HepG2 (cell line): Measurements from ENCODE around the gene ERBB3. TPM values are rescaled to one million over a fixed set of nuclear protein-coding genes. Genes with fewer than 3 reads are reported as not detected.

Source experiments
- BCL6 ChIP-seq: IDR thresholded peaks from 2 replicates; pipeline ENCODE4 v1.6.1; 2016; ENCODE audit warnings: missing genetic modification reagents, missing compliant biosample characterization
- BHLHE40 ChIP-seq: IDR thresholded peaks from 2 replicates; pipeline ENCODE4 v1.6.1; 2011; ENCODE audit warnings: low read length, improper control_type of control experiment
- CSRNP2 ChIP-seq: sonication (generic); formaldehyde crosslinking; conservative IDR thresholded peaks from 2 replicates; pipeline ENCODE4 v1.8.0; 2022; ENCODE audit warnings: low read depth, missing genetic modification reagents
- DMTF1 ChIP-seq: sonication (generic); formaldehyde crosslinking; IDR thresholded peaks from 2 replicates; pipeline ENCODE4 v1.4.0; 2020; ENCODE audit warnings: mild to moderate bottlenecking, missing genetic modification reagents
- KDM5A ChIP-seq: fragments of 200-600 bp; sonication (generic); IDR thresholded peaks from 2 replicates; pipeline ENCODE4 v1.7.0; 2018; ENCODE audit warnings: antibody characterized with exemption, mild to moderate bottlenecking, low read length, borderline replicate concordance
- MIER3 ChIP-seq: IDR thresholded peaks from 2 replicates; pipeline ENCODE4 v1.6.1; 2016; ENCODE audit warnings: missing compliant biosample characterization, borderline replicate concordance
- MYC ChIP-seq: sonication (generic); formaldehyde crosslinking; IDR thresholded peaks from 2 replicates; pipeline ENCODE4 v1.9.0; 2021; ENCODE audit warnings: missing genetic modification reagents, borderline replicate concordance
- MZF1 ChIP-seq: sonication (generic); formaldehyde crosslinking; IDR thresholded peaks from 2 replicates; pipeline ENCODE4 v1.8.1; 2023; ENCODE audit warnings: mild to moderate bottlenecking, missing genetic modification reagents, borderline replicate concordance
- NFIB ChIP-seq: sonication (generic); formaldehyde crosslinking; IDR thresholded peaks from 2 replicates; pipeline ENCODE4 v1.9.0; 2021; ENCODE audit warnings: missing genetic modification reagents, mild to moderate bottlenecking, borderline replicate concordance
- NR0B2 ChIP-seq: sonication (generic); formaldehyde crosslinking; IDR thresholded peaks from 2 replicates; pipeline ENCODE4 v1.4.0; 2020; ENCODE audit warnings: mild to moderate bottlenecking, missing genetic modification reagents
- POGK ChIP-seq: sonication (generic); formaldehyde crosslinking; conservative IDR thresholded peaks from 2 replicates; pipeline ENCODE4 v1.8.0; 2022; ENCODE audit warnings: mild to moderate bottlenecking, moderate library complexity, missing genetic modification reagents
- PPARG ChIP-seq: conservative IDR thresholded peaks from 2 replicates; pipeline ENCODE4 v1.6.1; 2016; ENCODE audit warnings: missing biosample characterization, missing genetic modification reagents
- RERE ChIP-seq: IDR thresholded peaks from 2 replicates; pipeline ENCODE4 v1.6.1; 2016; ENCODE audit warnings: low read depth, missing genetic modification reagents, missing compliant biosample characterization
- SMYD3 ChIP-seq: sonication (generic); formaldehyde crosslinking; IDR thresholded peaks from 2 replicates; pipeline ENCODE4 v1.8.1; 2023; ENCODE audit warnings: mild to moderate bottlenecking, missing genetic modification reagents
- ZNF274 ChIP-seq: sonication (generic); formaldehyde crosslinking; IDR thresholded peaks from 2 replicates; pipeline ENCODE4 v1.5.1; 2020; ENCODE audit warnings: mild to moderate bottlenecking, missing genetic modification reagents
- ZNF317 ChIP-seq: sonication (generic); formaldehyde crosslinking; IDR thresholded peaks from 2 replicates; pipeline ENCODE4 v1.5.0; 2020; ENCODE audit warnings: mild to moderate bottlenecking, missing genetic modification reagents
- ZSCAN12 ChIP-seq: sonication (generic); formaldehyde crosslinking; IDR thresholded peaks from 2 replicates; pipeline ENCODE4 v1.9.0; 2021; ENCODE audit warnings: mild to moderate bottlenecking, missing genetic modification reagents
- polyA plus RNA-seq, 8 experiments: library from polyadenylated mRNA; depleted of rRNA in 3 of 8; stranded (reverse) in 7 of 8; unstranded in 1 of 8; fragments of >200 nt; fragmentation: Illumina TruSeq in 4 of 8; extraction: Trizol in 4 of 8; gene quantifications; 2 replicates each; pipeline versions ENCODE4 v1.2.1 to v1.2.3, GENCODE V29; 2011 to 2016; ENCODE audit warnings: low read depth in 4 of 8, missing spikeins in 1 of 8, mixed read lengths in 1 of 8; ENCODE audit not compliant: insufficient read depth in 1 of 8
- total RNA-seq, 5 experiments: library from RNA; depleted of rRNA; stranded (reverse); fragments of >200 nt; fragmentation: Illumina TruSeq; extraction: Trizol; gene quantifications; 2 replicates each; pipeline ENCODE4 v1.2.3, GENCODE V29; 2016; ENCODE audit warnings: low read depth in 1 of 5

The ERBB3 gene
- total and polyA plus RNA-seq, 2 of the 13 experiments (the other 11 are each of a cell fraction or from before 2014, with no cell fraction given), result 93.6 to 358 TPM

GRCh38 chr12:56104815-56105608 is 25.0 kb downstream of the ERBB3 start (continued):
- no peak for TF ChIP-seq CSRNP2 (CRISPR knock-in tag)
- TF ChIP-seq MZF1 (CRISPR knock-in tag), result no peak
- no peak for TF ChIP-seq POGK (CRISPR knock-in tag)
- 0 out of 2 replicates have a peak, but pooled peaks have one; percentile 17 for TF ChIP-seq KDM5A
- no peak for TF ChIP-seq ZSCAN12
- TF ChIP-seq PPARG (CRISPR knock-in tag), result no peak
- TF ChIP-seq RERE, result no peak
- TF ChIP-seq MYC (CRISPR knock-in tag), result peak; percentile 31; the same call in 1 of the 2 replicates
- no peak for TF ChIP-seq BHLHE40
- no peak for TF ChIP-seq SMYD3 (CRISPR knock-in tag)
- TF ChIP-seq MIER3 (CRISPR knock-in tag), result no peak
- TF ChIP-seq BCL6 (CRISPR knock-in tag), result no peak
- no peak for TF ChIP-seq NR0B2 (CRISPR knock-in tag)
- TF ChIP-seq NFIB (CRISPR knock-in tag), result no peak
- no peak; the same call in 1 of the 2 replicates for TF ChIP-seq ZNF317
- TF ChIP-seq DMTF1 (CRISPR knock-in tag), result no peak
- TF ChIP-seq ZNF274 (CRISPR knock-in tag), result no peak
